Measurements from ENCODE around the gene NGB.

The NGB gene

GRCh38 chr14:77299771-77300170 lies 28.8 kb upstream of the NGB start:
- Histone ChIP-seq H3K27me3 (ENCODE audit: insufficient read depth, low read length) (no peaks in the 10 kb centered on the region), H3K36me3 (ENCODE audit: insufficient read depth, low read length) (no peaks in the 10 kb centered on the region), H3K4me2 (ENCODE audit: low read length) (no peak overlapping the region), H3K4me3 (ENCODE audit: low read depth, low read length, poor library complexity, severe bottlenecking) (no peak overlapping the region), H3K9me2 (ENCODE audit: low read depth, low read length) (no peaks in the 10 kb centered on the region), H3F3A (ENCODE audit: insufficient read depth, low read length) (no peaks in the 10 kb centered on the region), H3K79me2 (ENCODE audit: insufficient read depth, low read length) (no peaks in the 10 kb centered on the region), H3K27ac (ENCODE audit: low read depth, low read length, poor library complexity, severe bottlenecking) (no peak overlapping the region), H4K20me1 (ENCODE audit: insufficient read depth, low read length) (no peaks in the 10 kb centered on the region), H3K4me1 (ENCODE audit: insufficient read depth, low read length, severe bottlenecking) (no peaks in the 10 kb centered on the region), H3K9me3 (ENCODE audit: low read length) (no peaks in the 10 kb centered on the region), H3K9ac (ENCODE audit: low read length) (no peak overlapping the region), H2AFZ (ENCODE audit: low read length) (no peak overlapping the region)
- TF ChIP-seq CTCF (IDR thresholded peaks at IDR 0.05; ENCODE audit: low read length) (no peak), EZH2 (IDR thresholded peaks at IDR 0.05; ENCODE audit: borderline replicate concordance, low read length) (no peak)

DNA sequence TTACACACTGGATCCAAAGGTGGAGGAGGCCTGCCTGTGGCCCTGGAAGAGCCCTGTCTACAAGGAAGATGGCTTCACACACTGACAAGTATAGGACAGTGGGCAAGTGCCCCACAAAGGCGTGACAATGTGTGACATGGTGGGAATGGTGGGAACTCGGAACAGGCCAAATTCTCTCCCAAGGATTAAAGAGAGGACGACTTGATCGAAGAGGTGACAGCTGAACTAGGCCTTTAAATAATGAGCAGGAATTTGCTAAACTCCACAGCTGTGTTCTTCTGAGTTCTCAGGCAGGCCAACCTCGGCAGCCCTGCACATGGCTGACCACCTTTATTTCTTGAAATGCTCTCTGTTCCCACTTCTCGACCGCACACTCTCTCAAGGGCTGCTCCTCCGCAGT lies 25.9 kb upstream of the NGB start:
- Histone ChIP-seq H3K27ac (ENCODE audit: low read depth, low read length, poor library complexity, severe bottlenecking) (no peak overlapping the region), H4K20me1 (ENCODE audit: insufficient read depth, low read length) (no peaks in the 10 kb centered on the region), H3K4me3 (ENCODE audit: low read depth, low read length, poor library complexity, severe bottlenecking) (no peak overlapping the region), H3K79me2 (ENCODE audit: insufficient read depth, low read length) (no peaks in the 10 kb centered on the region), H3K4me1 (ENCODE audit: insufficient read depth, low read length, severe bottlenecking) (no peaks in the 10 kb centered on the region), H3K9me2 (ENCODE audit: low read depth, low read length) (no peaks in the 10 kb centered on the region), H3K27me3 (ENCODE audit: insufficient read depth, low read length) (no peaks in the 10 kb centered on the region), H3K9ac (ENCODE audit: low read length) (no peak overlapping the region), H3K9me3 (ENCODE audit: low read length) (no peaks in the 10 kb centered on the region), H3K4me2 (ENCODE audit: low read length) (no peak overlapping the region), H2AFZ (ENCODE audit: low read length) (no peak overlapping the region), H3F3A (ENCODE audit: insufficient read depth, low read length) (no peaks in the 10 kb centered on the region), H3K36me3 (ENCODE audit: insufficient read depth, low read length) (peaks cover 6% of the 10 kb centered on the region; the same call in 1 of the 2 replicates)
- no peak for TF ChIP-seq CTCF (IDR thresholded peaks at IDR 0.05; ENCODE audit: low read length)
- no peak for TF ChIP-seq EZH2 (IDR thresholded peaks at IDR 0.05; ENCODE audit: borderline replicate concordance, low read length)

GRCh38 chr14:77296155-77296554 lies 25.1 kb upstream of the NGB start:
- TF ChIP-seq EZH2 (IDR thresholded peaks at IDR 0.05; ENCODE audit: borderline replicate concordance, low read length) (no peak), CTCF (IDR thresholded peaks at IDR 0.05; ENCODE audit: low read length) (no peak)
- H2AFZ ChIP-seq (ENCODE audit: low read length), result no peak overlapping the region
- H3K4me3 ChIP-seq (ENCODE audit: low read depth, low read length, poor library complexity, severe bottlenecking), result no peak overlapping the region
- H3K9ac ChIP-seq (ENCODE audit: low read length), result no peak overlapping the region
- H3F3A ChIP-seq (ENCODE audit: insufficient read depth, low read length), result no peaks in the 10 kb centered on the region
- H4K20me1 ChIP-seq (ENCODE audit: insufficient read depth, low read length), result no peaks in the 10 kb centered on the region
- H3K27me3 ChIP-seq (ENCODE audit: insufficient read depth, low read length), result no peaks in the 10 kb centered on the region
- no peak overlapping the region for H3K4me2 ChIP-seq (ENCODE audit: low read length)
- no peaks in the 10 kb centered on the region for H3K9me3 ChIP-seq (ENCODE audit: low read length)
- no peaks in the 10 kb centered on the region for H3K79me2 ChIP-seq (ENCODE audit: insufficient read depth, low read length)
- H3K36me3 ChIP-seq (ENCODE audit: insufficient read depth, low read length), result peaks cover 6% of the 10 kb centered on the region; the same call in 1 of the 2 replicates
- H3K9me2 ChIP-seq (ENCODE audit: low read depth, low read length), result no peaks in the 10 kb centered on the region
- H3K27ac ChIP-seq (ENCODE audit: low read depth, low read length, poor library complexity, severe bottlenecking), result no peak overlapping the region
- no peaks in the 10 kb centered on the region for H3K4me1 ChIP-seq (ENCODE audit: insufficient read depth, low read length, severe bottlenecking)
